Pons (tissue), 1 donor: ENCODE measurements around the gene SLC35D3.
"Not testable (repeated sequence)": the region's sequence is repeated elsewhere in the genome, so short reads cannot be mapped to it uniquely, and the experiment has no call there.

Experiments
- DNase-seq: peaks from one replicate; pipeline ENCODE4 v3.0.0-alpha.2; 2016; ENCODE audit warnings: low spot score

The SLC35D3 gene, protein sequence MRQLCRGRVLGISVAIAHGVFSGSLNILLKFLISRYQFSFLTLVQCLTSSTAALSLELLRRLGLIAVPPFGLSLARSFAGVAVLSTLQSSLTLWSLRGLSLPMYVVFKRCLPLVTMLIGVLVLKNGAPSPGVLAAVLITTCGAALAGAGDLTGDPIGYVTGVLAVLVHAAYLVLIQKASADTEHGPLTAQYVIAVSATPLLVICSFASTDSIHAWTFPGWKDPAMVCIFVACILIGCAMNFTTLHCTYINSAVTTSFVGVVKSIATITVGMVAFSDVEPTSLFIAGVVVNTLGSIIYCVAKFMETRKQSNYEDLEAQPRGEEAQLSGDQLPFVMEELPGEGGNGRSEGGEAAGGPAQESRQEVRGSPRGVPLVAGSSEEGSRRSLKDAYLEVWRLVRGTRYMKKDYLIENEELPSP

DNA sequence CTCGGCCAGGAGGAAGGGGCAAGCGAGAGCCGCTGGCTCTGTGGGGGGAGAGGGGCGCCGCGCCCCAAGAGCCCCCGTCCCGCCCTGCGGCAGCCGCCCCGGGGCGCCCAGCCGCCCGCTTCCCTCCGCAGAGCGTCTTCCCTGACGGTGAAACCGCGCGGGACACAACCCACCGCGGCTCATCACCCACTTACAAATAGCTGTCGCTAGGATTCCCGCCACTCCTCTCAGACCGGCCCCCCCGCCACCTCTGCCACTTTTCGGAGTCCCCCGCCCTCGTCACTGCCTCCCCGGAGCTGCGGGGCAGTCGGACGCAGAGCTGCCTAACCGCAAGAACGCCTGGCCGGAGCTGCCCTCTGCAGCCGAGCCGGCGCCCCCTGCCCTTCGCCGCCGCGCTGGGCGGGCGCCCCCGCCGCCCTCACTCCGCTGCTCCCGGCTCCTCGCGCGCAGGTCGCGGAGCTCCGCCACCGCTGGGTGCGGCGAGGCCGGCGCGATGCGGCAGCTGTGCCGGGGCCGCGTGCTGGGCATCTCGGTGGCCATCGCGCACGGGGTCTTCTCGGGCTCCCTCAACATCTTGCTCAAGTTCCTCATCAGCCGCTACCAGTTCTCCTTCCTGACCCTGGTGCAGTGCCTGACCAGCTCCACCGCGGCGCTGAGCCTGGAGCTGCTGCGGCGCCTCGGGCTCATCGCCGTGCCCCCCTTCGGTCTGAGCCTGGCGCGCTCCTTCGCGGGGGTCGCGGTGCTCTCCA lies at the start of gene SLC35D3:
Gene SLC35D3, plus strand, starts transcription at position 366 of the 749 bp plus-strand sequence. Its CDS starts 128 bp downstream, at position 494.
- no peak for DNase-seq

DNA sequence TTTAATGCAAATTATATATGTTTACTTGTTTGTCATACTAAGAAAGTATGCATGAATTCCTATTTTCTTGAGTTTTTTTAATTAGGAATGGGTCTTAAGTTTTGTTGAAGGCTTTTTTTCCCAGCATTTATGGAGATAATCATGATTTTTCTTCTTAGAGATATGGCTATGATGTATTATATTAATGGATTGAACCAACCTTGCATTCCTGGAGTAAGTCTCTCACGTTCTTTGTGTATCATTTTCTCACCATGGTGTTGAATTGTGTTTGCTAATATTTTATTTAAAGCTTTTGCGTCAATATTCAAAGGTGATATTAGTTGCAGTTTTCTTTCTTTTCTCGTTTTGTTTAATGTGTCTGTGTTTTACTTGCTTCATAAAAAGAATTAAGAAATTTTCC lies 48.4 kb upstream of the SLC35D3 start:
- DNase-seq = no peak

DNA sequence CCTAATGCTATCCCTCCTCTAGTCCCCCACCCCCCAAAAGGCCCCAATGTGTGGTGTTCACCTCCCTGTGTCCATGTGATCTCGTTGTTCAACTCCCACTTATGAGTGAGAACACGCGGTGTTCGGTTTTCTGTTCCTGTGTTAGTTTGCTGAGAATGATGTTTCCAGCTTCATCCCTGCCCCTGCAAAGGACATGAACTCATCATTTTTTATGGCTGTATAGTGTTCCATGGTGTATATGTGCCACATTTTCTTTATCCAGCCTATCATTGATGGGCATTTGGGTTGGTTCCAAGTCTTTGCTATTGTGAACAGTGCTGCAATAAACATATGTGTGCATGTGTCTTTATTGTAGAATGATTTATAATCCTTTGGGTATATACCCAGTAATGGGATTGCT lies 45.6 kb upstream of the SLC35D3 start:
- DNase-seq = not testable (repeated sequence)

DNA sequence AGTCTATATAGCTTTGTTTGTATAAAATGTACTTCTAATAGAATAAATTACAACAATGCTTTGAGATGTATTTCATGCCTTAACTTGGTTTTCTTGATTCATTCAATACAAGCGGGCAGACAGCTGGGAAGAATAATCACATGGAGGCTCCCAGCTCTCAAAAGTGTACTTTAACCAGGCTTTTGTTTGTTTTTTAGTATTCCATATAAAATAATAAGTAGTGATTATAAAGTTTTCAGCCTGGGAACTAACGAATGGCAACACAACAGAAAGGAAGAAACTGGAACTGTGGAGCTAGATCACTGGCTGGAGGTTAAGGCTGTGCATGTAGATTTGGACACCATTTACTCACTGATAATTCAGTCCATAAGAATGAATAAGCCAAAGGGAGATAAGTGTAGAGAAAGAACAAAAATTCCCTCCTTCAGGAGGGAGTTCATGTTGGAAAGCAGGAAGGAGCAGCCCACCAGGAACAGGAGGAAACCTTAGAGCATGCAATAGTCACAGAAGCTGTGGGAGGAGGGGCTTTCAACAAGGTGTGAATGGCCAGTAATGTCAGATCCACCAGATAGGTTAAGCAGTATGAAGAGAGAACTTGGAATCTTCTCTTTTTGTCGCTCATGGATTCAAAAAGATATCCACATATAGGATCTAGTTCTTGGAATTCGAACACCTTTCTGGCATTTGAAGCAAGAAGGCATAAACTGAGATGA lies 41.2 kb upstream of the SLC35D3 start:
- no peak for DNase-seq

DNA sequence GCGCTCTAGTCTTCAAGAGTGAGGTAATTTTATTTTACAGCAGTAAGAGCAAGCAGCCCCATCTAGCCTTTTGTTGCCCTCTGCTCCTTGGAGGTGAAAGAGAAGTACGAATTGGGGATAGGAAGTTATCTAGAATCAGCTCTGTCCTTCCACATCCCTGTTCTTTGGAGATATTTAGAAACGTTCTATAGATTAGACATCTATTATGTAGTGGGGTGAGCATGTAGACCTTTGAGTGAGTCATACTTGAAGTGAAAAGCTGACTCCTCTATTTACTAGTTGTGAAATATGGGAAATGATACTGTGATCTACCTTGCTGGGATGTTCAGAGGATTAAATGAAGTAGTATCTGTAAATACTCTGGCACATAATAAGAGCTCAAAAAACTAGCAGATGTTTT lies 36.0 kb upstream of the SLC35D3 start:
- DNase-seq = no peak

DNA sequence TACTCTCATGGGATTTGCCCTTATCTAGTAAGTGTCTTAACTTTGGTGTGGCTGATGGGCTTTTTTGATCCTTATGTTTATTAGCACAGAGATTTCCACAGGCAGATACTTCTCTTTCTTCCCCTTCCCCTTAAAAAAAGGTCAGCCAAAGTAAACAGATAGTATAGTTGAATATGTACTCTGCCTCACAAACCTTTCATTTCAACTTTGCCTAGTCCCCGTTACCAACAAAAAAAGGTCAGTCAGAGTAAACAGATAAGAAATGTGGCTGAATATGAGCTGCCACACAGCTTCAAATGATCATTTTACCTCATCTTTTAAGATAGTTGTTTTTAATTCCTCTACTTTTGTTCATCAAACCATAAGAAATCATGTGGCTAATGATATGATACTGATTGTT lies 34.1 kb upstream of the SLC35D3 start:
- no peak for DNase-seq

DNA sequence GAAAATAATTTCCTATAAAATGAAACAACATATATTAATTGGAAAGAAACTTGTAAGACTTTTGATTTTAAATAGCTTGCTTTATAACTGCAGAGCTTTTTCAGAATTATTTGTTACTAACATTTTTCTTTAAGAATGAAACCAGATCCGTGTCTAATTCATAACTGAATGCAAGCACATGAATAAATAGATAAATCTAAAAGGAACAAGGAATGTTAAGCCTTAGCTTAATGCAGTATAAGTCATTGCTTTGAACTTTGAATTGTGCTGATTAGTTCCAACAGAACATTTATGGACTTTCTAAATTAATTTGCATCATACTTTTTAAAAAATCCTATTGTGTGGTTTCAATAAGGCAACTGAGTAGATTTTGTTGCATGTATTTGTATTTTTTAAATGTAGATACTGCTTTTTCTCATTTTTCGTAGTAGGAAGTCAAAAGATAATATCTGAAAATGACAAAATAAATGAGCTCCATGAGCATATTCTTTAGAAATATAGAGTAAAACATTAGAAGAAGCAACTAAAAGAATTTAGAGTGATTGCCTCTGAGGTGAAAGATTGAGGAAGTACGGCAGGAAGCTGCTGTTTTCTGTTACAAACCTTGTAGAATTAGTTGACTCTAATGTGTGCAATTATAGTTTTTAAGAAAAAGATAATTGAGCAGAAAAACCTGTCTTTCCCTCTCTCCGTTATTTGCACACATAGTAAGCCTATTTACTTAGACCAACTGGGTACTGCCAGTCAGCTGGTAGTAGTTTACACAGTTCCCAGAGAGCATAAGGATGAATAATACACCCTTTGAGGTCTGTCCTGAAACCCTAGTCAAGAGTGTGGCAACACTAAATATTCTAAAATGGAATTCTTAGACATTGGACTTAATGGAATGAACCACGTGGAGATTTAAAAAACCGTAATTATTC lies 32.6 kb upstream of the SLC35D3 start:
- no peak for DNase-seq

DNA sequence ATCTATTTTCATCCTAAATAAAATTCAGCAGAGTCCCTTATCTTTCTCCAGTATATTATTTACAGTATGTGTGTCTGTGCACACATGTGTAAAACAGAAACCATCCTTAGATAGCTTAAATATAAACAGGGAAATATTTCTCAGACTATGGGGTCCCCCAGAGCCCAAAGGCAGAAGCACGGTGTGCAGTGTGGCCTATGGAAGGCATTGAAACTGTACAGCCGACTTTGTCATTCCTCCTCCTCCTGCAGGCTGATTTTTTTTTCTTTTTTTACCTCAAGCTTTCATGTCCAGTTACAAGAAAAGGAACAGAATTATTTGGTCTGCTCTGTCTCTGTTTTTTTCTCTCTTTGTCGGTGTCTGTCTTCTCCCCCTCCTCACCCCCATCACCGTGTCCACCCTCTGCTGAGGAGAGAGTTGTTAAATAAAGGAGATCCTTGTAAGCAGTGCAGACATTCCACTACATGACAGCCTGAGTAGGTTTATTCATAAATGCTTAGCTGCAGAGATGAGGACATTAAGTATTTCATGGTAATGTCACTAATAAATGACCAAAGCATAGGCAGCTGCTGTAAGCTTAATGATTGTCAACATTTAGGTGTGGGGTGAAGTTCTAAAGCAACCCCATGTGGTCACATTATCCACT lies 31.8 kb upstream of the SLC35D3 start:
- no peak for DNase-seq

DNA sequence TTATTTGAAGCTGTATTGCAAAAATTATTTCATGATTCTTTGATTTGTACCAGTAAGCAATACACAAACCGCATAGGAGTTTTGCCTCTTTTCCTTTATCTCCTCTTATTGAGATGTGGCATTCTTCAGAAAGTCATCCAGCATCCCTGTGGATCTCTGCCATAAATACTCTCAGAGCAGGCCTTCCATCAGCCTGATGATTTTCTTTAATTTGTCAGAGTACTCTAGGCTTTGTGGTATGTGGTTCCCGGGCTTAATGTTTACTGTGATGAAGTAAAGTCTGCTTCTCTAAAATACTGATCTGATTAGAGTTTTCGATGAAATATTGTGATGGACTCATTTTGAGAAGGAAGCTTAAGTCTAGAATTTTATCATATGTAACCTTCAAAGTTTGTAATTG lies 31.1 kb upstream of the SLC35D3 start:
- no peak for DNase-seq

DNA sequence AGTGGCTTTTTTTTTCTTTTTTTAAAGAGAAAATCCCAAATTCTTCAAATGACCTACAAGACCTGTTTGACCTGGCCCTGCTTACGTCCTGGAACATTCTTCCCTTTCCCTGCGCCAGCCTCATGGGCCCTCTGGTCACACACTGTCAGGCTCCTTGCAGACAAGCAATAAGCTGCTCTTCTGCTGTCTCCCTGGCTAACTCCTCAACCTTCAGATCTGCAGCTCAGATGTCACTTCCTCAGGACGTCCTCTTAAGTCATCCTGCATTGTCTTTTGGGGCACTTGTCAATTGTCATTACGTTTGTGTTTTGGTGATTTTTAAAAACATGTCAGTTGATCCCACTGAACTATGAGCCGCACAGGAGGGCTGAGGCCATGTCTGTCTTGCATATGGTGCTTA lies 28.9 kb upstream of the SLC35D3 start:
- no peak for DNase-seq

DNA sequence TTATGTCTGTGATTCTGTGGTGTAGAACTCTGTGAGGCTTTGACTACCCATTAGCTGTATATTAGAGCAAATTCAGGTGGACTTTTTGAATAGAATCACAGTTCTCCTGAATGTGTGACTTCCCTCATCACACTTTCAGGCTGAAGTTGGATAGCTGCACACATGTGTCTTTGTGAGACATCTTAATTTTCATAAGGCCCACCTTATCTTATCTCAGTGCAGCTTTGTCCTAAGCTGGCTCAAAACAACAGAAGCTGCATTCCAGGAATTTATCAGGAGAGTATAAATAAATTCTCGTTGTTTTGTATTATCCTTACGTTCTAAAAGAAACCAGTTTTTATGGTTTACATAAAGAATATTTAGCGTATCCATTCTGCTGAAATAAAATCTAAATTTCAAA lies 26.2 kb upstream of the SLC35D3 start:
- DNase-seq = no peak

DNA sequence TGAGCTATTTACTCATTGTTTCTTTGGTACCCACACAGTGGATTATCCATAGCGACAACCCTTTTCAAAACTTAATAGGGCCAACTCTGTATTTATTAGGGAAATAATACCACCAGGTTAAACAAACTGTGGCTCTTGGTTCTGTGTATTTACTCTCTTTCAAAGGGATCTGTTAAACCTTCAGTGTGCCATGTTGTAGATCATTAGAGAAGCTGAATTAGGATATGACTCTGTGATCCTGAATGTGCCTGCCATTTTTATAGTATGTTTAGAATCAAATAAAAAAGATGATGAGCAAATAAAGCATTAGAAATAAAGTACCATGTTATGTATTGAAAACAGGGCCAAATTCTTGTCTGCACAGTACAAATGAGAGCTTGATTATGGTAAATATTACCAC lies 25.0 kb upstream of the SLC35D3 start:
- no peak for DNase-seq

DNA sequence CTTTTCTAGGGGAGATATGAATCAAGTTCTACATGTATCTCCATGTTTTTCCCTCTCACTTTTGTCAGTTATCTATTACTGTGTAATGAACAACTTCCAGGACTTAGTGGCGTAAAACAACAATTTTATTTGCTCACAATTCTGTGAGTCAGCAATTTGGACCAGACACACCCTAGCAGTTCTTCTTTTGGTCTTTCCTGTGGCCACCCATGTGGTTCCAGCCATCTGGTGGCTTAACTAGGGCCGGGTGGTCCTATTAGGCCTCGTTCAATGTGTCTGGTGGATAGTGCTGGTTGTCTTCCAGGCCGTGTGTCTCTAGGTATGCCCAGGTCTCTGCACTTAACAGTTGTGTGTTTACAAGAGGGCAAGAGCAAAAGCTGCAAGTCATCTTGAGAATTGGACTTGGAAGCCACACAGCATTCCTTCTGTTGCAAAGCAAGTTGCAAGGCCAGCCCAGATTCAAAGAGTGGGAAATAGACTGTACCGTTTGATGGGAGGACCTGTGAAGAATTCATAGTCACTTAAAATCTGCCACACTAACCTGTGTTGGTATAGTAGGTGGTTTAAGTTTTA lies 20.8 kb upstream of the SLC35D3 start:
- no peak for DNase-seq

DNA sequence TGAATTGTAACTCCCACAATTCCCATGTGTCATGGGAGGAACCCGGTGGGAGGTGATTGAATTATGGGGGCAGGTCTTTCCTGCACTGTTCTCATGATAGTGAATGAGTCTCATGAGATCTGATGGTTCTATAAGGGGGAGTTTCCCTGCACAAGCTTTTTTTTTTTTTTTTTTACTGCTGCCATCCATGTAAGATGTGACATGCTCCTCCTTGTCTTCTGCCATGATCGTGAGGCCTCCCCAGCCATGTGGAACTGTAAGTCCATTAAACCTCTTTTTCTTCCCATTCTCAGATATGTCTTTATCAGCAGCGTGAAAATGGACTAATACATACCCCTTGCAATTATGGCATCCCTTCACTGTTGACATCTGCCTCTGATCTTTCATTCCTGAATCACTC lies 17.6 kb upstream of the SLC35D3 start:
- DNase-seq = not testable (repeated sequence)

DNA sequence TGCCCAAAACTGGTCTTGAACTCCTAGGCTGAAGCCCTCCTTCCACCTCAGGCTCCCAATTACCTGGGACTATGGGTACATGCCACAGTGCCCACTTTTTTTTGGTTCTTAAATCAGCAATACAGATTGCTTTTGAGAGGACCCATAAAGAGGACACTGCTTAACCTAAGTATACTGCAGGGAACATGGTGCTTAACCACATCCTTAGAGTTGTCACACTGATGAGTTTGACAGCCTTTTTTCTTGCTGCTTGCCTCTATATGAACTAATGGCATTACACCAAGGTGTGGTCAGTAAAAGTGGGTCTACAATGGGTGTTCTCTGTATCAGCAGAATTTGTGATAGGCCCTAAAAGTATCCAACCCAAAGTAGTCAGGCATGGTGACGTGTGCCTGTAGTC lies 7.2 kb upstream of the SLC35D3 start:
- no peak for DNase-seq

DNA sequence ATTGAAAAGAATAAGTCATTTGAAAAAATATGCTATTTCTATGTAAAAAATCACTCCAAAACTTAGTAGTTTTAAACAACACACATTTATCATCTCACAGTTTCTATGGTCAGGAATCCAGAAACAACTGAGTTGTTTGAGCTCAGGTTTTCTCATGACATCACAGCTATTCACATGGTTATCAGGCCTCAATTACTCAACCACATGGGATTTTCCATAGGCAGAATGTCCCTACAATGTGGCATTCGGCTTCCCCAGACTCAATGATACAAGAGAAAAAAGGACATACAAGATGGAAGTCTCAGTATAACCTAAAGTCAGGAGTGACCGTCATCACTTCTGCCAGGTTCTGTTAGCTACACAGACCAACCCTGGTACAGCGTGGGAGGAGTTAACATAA lies 3.4 kb upstream of the SLC35D3 start:
- no peak for DNase-seq

DNA sequence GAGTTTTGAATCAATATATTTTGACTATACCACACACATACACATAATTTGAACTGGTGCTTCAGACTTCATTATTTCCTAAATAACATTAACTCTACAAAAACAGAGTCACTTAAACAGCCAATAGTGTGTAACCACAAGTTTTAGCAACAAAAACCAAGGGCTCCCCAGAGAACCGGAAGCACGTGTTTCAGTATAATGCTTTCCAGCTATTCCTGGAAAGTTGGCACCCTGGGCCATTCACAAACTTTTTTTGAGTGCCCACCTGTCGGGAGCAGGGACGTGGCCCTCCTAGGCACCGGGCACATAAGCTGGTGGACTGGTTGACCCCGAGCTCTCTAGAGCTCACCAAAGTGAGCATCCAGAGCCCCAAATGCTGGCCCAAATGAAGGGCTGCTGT lies 1.9 kb upstream of the SLC35D3 start:
- DNase-seq = no peak

DNA sequence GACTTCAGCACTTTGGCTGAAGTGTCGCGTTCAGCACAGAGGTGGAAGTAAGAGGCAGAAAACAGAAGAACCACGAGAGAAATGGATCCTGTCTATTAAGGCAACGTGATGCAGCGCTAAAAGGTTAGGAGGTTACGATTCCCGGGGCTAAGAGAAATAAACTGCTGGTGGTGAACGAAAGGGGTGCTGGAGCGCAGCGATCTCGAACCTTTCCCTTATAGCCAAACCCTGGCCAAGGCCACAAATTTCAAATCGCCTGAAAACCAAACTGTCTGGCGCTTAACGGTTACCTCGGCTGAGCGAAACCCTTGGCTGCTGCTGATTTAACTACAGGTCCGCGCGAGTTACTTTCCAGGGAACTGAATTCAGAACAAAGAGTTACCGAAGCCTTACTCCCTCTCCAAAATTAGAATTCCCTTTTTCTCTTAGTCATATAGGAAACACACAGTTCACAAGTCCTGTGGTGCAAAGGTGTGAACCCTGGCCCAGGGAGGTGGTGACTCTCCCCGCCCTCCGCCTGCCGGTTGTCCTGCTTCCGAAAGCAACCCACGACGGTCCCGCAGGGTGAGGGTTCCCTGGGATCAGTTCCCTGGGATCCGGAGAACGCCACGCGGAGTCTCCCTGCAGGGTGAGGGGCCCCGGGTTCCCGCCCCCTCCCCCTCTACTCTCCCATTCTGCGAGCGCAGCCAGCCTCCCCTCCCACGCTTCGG lies 1.3 kb upstream of the SLC35D3 start:
- DNase-seq = no peak

DNA sequence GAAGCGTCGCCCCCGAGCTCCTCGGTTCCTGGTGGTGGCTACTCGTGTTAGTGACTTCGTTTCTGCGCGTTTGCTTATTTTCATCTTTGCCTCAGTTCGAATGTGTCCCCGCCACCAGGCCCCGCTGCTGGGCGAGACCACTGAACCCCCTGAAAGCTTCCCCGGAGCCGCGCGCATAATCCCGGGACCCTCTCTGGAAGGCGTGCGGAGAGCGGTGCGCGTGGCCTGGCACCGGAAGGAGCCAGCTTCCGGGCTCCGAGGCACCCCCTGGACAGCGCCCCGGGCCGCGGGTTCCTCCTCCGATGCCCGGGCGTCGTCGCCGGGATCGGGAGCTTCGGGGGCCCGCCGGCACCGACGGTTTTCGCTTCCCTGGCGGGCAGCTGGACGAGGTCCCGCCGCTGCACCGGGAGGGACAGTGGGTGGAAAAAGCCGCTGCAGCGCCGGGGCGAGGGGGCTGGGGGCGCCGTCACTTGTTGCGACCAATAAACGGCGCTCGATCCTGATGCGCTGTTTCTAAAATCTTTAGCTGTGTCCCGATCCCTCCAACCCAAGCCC lies 643 bp upstream of the SLC35D3 start:
- no peak for DNase-seq

DNA sequence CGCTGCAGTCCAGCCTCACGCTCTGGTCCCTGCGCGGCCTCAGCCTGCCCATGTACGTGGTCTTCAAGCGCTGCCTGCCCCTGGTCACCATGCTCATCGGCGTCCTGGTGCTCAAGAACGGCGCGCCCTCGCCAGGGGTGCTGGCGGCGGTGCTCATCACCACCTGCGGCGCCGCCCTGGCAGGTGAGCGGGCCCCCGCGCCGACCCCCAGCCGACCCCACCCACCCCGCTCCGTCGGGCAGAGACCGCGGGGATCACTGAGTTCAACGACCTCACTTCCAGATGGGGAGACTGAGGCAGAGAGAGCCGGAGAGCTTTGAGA lies 545 bp downstream of the SLC35D3 start:
- no peak for DNase-seq
